DMS114 treated with DMSO at 0.1 percent for 48 hours (cell line): ENCODE measurements around the gene FSTL4.

Source experiments
- DNase-seq: peaks from one replicate; lab custom pipeline; 2025; ENCODE audit not compliant: unreplicated experiment; lab: John Stamatoyannopoulos, UW

The FSTL4 gene

DNA sequence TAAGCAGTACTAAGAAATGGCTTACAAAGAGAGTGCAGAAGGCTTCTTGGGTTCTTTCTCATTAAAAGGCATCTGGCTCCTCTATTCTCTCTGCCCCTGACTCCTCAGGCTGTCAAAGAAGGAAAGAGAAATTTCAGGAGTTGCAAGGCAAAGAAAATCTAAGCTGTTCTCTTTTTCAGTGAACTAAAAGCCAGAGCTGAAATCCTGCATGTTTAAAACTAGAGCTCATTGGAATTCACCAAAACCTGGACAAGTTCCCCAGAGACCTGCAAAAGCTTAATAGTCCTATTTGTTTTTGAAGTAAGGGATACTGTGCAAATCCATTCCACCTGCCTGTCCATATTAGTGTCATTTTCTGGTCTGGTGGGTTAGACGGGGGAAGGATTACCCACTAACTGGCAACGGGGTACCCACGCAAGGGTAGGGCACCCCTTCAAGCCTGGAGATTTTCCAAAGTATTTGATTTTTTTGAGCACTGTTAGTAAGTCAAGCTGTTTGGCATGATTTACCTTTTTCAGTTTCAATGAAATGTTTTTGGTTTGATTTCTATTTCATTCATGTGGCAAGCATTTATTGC lies 179.3 kb downstream of the FSTL4 start:
- no peak for DNase-seq

DNA sequence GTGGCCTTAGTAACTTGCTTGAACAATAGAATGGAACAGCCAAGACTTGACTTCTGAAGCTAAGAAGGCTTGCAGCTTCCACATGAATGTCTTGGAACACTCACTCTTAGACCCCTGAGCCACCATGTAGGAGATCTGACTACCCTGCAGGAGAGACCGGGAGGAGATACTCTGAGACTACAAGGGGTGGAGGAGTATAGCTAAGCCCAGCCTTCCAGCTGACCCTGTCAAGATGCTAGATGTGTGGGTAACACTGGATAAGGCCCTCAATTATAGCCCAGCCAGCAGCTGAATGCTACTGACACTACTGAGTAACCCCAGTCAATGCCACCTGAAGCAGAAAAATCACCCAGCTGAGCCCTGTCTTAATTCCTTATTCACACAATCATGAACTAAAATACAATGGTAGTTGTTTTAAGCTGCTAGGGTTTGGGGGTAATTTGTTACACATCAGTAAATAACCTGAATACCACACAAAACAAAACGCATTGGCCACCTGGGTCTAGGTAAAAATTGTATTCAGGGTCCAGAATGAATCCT lies 180.9 kb downstream of the FSTL4 start:
- no peak for DNase-seq

DNA sequence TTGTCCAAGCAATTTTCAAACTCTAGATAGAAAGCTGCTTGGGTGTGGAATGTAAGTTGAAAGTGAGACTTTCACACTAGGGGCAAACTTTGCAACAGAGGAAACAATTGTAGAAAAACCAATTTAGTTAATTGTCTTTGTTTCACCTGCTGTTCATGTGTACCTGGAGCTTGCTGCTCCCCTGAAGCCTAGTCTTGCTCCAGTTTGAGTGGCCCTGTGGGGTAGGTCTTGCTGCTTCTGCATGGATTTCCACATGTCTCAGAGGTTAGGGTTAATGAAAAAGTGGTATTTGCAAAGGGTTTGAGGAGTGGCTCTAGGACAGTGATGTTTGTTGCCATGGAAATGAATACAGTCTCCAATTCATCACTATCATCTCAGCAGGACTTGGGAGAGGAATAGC lies 182.2 kb downstream of the FSTL4 start:
- no peak for DNase-seq

DNA sequence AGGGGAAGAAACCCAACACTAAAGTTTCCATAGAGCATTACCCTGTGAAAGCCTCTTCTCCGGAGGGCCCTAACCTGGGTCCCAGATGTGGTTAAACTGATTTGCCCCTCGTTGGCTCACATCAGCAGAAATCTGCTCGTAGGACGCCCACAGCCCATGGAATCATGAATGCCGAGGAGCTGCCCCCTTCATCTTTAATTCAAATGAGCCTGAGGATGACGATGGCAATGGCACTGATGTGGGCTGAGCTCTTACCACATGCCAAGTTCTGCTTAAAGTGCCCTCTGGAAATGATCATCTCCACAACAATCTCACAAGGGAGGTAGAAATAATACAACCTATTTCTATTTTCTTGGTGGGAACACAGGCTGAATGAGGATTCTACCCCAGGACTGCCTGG lies 183.3 kb downstream of the FSTL4 start:
- DNase-seq = no peak

DNA sequence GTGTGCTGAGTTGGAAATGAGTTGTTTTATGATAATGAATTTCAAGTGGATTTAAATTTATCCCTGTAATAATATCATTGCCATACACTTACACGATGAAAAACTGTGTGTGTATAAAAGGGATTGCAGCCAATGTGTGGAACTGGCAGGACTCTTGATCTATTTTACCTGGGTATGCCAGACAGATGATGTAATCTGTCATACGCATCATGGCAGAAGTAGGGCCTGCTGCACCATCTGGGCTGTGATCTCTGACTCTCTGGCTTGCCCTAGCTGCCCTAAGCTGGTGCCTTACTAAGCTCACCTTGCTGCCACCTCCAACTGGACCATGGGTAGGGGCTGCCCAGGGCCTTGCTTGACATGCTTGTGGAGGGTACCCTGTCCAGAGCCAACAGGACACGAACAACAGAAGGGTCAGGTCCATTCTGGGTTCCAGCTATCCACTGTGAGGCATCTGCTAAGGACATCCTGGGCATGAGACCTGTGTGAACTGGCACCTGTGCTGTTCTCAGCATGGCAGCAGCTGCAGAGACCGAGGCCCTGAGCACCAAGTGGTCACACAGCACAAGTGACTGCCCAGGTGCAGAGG lies 184.2 kb downstream of the FSTL4 start:
- no peak for DNase-seq

DNA sequence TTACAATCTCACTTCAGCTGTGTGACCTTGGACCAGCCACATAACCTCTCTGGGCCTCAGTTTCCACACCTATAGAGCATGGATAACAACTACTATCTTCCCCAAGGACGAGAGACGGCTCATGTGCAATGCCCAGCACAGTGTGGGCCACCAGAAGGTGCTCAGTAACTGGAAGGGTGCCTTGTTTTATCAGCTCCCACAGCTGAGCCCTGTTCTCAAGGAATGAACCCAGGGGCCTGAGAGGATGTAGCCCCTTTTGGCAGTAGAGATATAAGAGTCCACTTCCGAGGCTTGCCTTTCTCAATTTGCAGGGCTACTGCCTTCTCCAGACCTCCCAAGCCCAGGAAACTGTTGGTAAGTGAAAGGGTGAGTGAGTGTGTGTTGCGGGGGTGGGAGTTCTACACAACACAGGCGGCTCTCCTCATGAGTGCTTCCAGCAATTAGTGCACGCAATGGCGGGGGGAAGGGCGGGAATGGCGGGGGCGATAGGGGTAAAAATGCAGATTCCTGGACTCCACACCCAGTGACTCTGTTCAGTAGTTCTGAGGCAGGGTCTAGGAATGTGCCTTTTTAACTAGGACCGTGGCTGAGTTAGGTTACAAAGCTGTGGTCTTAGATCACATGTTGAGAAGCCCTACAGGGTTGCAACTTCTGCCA lies 185.1 kb downstream of the FSTL4 start:
- DNase-seq = no peak

DNA sequence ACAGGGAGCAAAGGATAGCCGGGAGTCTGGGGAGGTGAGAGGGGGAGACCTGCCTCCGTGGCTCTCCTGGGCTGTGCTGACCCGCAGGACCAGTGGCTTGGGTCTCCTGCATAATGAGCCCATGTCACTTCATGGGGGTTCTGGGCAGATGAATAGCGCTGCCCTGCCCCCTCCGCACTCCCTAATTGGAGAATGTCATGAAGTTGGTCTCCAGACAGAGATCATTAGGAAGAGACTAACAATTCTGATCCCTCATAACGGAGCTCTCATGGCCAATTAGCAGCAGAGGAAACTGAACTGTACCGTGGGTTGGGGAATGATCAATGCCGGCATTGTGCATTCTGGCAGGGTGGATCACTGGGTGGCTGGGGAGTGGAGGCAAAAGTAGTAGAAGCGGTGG lies 186.1 kb downstream of the FSTL4 start:
- DNase-seq = no peak

DNA sequence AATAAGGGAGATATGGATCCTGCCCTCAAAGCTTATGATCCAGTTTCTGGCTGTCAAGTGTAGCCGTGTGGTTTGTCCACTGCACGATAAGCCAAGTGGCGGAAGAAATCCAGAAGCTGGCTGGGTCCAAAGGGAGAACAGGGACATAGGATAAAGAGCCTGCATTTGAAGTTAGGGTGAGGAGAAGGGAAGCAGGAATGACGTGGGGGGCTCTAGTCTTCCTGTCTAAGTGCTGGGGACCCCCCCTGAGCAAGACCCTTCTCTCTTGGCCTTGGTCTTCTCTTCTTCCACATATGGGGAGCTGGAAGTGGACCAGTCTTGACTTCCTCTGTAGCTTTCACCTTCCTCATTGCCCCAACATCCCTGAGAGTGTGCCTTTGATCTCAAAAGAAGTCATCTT lies 186.6 kb downstream of the FSTL4 start:
- DNase-seq = no peak

DNA sequence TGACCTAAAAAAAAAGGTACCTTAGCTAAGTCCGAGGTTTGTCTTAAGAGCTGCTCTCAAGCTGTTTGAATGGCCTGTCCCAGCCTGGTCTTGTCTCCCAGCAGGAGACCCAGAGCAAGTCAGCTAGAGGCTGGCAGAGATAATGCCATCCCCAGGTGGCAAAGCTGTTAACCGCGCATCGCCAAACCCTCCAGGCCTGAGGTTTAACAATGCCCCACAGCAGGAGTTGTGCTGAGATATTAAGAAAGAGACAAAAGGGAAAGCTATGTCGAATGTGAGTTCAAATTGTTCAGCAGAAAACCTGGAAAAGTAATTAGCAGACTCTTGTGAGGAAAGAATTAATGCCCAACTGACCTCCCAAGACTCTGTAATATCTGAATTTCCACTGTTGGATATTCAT lies 187.1 kb downstream of the FSTL4 start:
- no peak for DNase-seq

DNA sequence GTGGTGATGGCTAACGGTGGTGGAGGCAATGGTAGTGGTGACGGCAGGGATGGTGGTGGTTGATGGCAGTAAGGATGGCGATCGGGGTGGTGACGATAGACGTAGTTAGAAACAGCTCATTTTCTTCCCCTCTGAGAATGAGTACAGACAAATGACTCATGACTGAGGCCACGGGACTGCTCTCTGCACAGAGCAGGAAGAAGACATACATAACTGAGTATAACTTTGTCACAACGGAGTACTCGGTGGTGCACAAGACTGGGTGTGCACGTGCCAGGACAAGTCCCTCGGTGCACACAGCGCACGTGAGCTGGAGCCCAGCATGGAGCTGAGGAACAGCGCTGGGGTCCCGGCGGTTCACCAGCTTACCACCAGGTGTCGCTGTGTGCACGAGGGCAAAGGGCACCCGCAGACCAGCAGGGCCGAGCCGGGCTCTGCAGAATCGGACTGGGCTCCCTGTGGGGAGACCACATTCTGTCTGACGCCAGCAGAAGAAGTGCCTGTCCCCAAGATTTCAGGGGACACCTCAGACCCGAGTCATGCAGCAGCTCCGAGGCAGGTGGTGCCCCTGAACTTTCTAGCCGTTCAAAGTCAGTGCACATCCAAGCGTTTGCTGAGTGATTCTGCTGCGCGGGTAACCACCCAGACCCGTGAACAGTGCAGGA lies 188.6 kb downstream of the FSTL4 start:
- no peak for DNase-seq

DNA sequence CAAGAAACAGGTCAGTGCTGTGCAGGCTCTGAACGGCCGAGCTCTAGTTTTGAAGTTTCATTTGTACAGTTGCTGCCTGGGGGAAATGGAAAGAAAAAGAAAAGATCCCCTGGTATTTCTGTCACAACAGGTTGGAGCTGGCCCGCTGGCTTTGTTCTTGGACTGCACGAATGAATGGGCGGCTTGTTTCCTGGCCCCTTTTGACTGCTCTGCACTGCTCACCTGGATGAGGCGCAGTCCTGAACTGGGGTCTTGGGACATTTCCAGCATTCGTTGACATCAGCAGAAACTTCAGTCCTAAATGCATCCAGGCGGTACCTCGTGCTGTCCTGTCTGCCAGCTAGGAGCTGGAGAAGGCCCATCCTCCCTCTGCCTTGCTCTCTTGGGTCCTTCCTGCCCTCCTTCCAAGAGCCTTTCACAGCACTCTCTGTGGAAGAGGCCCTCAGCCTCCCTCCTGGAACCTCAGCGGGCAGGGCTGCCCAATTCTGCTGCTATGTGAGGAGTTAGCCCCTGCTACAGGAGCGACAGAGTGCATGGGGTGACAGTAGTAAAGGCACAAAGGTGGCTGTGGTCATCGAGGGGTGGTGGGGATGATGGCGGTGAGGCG lies 189.2 kb downstream of the FSTL4 start:
- DNase-seq = no peak

DNA sequence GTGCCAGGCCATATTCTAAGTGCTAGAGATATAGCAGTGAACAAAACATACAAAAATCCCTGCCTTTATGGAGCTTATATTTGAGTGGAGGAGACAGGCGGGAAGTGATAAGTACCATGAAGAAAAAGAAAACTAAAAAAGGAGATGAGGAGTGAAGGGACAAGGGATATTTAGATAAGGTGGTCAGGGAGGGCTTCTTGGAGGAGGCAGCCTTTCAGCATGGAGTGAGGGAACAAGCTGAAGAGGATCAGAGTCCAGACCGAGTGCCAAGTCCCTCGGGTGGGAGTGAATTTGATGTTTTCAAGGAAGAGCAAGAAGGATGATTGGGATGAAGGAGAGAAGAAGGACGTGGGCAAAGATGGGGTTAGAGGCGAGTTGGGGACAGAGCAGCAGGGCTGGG lies 190.5 kb downstream of the FSTL4 start:
- DNase-seq = no peak

DNA sequence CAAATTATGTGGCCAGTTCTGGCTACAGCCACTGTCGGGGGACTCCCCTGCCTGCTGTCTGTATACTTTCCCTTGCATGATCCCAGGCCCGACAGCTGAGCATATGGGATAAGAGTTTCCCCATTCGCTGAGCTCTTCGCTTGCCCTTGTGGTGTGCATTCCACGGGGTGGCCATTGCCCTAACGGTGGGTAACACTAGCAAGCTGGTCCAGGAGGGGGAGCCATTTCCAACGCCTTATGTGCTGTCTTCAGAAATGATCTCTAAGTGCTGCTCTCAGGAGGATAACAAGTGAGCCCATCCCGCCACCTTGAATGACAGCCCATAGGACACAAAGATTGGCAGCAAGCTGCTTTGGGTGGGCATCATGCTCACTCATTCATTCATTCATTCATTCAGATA lies 190.9 kb downstream of the FSTL4 start:
- no peak for DNase-seq

DNA sequence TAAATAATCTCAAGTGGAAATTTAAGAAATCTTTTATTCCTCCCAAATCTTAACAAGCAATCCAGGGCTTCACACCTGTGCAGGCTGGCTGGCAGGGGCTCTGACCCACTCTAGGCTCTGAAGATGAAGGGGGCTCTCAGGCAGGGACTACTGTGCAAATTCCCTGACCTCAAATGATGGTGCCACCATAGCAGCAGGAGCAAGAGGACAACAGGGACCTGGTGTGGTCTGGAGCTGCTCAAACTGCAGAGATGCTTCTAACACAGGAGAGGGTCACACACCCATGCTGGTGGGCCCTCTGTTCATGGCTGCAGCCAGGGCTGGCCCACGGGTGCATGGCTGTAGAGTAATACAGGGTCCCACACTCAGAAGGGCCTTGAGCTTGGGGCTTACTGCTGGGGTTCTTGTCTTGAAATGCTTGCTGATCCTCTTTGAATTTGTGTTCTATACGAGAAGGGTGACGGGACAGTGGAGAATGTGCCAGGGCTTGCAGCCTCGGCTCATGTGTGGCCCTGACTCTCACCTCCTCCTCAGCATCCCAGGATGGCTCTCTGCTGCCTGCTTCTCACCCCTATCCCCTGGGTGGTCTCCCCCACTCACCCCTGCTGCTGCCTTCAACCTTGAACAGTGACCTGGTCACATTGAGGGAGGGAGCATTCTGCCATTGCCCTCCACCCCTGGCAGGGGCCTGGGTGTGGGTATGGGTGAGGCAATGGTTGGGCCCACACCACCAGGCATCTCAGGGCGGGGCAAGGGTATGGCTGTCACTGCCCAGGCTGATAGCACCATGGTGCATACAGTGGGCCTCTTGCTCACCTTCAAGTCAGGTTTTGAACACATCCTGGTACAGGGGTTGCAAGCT lies 191.7 kb downstream of the FSTL4 start:
- no peak for DNase-seq

DNA sequence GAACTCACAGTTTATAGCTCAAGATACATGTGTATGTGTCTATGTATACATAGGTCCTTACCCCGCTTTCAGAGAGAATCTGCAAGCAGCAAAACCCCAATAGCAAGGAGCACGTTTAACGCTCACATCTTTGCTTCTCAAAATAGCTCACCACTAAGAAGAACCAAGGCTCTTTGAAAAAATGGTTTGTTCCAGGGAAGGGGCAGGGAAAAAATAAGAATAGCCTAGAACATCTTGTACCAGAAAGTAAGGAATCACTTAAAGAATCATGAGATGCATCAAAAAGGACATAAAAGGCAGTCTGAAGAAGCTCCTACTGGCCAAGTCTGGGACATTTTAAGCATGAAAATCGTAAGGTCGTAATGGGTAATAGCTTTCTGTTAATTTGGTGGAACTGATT lies 196.4 kb downstream of the FSTL4 start:
- DNase-seq = no peak

DNA sequence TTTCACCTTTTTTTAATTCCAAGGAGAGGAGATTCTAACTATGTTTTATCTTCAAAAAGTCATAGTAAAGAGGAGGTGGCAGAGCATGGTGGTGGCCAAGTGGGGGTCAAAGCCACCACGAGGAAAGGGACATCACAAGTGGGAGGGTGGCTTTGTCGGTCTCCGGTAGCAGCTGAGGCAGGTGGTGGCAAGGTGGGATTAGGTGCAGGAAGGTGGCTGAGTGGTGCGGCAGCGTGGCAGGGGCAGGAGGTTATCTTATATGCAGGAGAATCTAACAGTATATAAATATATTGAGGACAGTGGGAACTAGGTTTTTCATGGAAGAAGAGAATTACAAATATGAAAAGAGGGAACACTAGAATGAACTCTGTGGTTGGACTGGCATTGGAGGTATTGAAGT lies 196.8 kb downstream of the FSTL4 start:
- DNase-seq = no peak

DNA sequence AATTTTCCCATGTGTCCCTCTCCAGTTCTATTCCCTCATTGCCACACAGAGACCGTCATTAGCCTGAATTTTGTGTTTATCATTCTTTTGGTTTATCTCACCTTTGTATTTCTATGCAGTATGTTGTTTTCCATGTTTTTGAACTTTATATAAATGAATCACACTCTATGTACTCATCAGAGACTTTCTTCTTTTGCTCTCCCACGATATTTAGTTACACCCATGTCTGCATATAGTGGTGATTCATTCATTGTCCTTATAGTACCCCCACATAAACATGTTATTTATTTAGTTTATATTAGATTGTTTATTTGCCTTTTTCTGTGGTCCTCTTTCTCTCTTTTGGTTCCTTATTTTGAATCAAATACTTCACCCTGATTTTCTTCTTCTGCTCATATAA lies 199.7 kb downstream of the FSTL4 start:
- no peak for DNase-seq

DNA sequence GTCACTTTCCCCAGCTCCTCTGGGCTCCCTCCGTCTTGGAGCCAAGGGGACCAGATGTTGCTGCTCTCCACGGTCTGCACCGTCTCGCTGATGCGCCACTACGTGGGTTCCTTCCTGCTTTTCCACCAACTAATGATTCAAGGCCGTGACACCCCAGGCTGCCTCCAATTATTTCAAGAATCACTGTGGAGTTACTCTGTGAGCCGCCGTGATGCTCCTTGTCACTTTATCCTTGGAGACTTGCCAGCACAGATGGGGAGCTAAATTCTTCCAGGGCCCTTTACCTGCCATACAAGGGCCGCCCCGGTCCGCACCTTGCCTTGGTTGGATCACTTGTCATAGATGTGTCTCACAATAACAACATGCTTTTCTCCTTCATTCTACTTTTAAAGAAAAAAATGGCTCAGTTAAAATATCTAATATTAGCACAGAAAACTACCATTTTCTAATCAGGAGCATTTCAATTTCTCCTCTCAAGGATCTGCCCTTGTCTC lies 202.0 kb downstream of the FSTL4 start:
- DNase-seq = no peak

DNA sequence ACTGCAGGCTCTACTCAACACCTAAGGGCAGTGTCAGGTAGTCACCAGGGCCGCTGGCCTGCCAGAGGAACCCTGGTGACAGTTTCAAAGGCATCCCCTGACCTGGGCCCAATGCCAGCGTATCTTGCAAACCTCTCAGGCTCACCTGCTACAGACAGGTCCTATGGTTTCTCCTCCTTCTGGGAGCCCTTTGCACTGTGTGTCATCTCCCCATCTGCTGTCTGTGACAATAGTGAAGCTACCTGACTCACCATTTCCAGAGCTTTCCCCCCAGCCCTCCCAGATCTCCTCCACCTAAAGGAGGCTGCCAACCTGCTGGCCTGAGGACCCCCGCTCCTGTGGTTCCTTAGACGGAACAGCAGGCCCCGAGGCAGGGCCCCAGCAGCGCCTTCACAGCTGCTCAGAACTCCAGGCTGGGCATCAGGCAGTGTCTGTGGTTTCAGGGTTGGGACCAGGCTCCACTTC lies 203.1 kb downstream of the FSTL4 start:
- DNase-seq = no peak

DNA sequence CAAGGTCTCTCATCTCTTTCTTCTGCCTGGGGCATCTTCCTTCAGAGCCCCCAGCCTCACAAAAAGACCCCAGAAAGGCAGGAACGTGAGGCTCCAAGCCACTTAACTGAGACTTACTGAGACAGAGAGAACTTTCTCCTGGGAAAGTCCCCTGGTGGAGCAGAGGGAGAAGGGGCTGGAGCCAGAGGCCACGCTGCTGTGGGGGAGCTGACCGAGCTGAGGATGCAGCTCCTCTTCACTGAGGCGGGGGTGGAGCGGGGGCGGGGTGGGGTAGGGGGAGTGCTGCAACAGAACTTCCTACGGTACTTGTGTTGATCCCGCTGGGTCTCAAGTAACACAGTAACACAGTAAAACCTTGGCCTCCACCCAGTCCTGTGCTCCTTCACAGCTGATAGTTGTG lies 204.0 kb downstream of the FSTL4 start:
- DNase-seq = no peak
